MM.1S (cell line): ENCODE measurements around the gene CCDC6.

Source experiments
- EZH2 ChIP-seq: fragments of 300-600 bp; sonication (generic); optimal IDR thresholded peaks from 2 replicates; pipeline ENCODE3; 2017; ENCODE audit warnings: low read depth, mild to moderate bottlenecking, antibody characterized with exemption, low read length, mixed read lengths
- EZH2phosphoT487 ChIP-seq: fragments of 300-600 bp; sonication (generic); IDR thresholded peaks from 2 replicates; pipeline ENCODE4 v1.6.1; 2018; ENCODE audit warnings: antibody characterized with exemption, low read length
- TF ChIP-seq, protein P1 (sequence below): fragments of 300-600 bp; sonication (generic); IDR thresholded peaks from 2 replicates; pipeline ENCODE4 v1.5.1; 2016; ENCODE audit warnings: antibody characterized with exemption, low read length, mixed read lengths

DNA sequence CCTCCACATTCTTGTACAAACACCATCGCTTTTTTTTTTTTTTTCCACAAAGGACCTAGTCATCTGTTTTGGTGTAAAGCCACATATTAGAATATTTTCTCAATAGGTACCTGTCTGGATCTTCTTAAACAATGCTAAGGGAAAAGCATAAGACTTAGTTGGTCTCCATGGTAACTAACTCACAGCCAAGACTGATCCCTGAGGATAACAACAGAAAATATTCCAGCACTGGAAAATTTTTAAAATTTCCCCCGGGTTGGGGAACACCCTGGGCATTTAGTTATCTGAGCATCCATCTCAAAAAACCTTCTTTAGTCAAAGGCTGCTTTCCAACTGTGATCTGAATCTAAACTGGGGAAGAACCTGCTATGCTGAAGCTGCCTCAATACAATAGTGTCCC is 43.7 kb upstream of the CCDC6 start:
- TF ChIP-seq, protein P1, sequence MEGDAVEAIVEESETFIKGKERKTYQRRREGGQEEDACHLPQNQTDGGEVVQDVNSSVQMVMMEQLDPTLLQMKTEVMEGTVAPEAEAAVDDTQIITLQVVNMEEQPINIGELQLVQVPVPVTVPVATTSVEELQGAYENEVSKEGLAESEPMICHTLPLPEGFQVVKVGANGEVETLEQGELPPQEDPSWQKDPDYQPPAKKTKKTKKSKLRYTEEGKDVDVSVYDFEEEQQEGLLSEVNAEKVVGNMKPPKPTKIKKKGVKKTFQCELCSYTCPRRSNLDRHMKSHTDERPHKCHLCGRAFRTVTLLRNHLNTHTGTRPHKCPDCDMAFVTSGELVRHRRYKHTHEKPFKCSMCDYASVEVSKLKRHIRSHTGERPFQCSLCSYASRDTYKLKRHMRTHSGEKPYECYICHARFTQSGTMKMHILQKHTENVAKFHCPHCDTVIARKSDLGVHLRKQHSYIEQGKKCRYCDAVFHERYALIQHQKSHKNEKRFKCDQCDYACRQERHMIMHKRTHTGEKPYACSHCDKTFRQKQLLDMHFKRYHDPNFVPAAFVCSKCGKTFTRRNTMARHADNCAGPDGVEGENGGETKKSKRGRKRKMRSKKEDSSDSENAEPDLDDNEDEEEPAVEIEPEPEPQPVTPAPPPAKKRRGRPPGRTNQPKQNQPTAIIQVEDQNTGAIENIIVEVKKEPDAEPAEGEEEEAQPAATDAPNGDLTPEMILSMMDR: no peak
- TF ChIP-seq EZH2: no peak
- no peak for TF ChIP-seq EZH2phosphoT487
